OCI-LY7 (cell line): ENCODE data around the gene TADA2B. TPM values are rescaled to one million over a fixed set of nuclear protein-coding genes. Genes with fewer than 3 reads are reported as not detected.
A peak's percentile ranks its signal among the peaks of the same experiment; 100 is the strongest.

Experiments
- BruUV-seq: library from RNA; stranded (reverse); fragments of 400-500 nt; replicated peaks from 2 replicates; lab custom pipeline; 2021; lab: Mats Ljungman, UMichigan
- CTCF ChIA-PET: fragments of 300-600 bp; sonication (Branson Sonifier 250); formaldehyde crosslinking; loops from one replicate; lab custom pipeline; 2022; ENCODE audit warnings: antibody characterized with exemption; ENCODE audit not compliant: unreplicated experiment; lab: Charles Lee
- POLR2A ChIA-PET: fragments of 300-600 bp; sonication (Branson Sonifier 250); formaldehyde crosslinking; loops from one replicate; lab custom pipeline; 2022; ENCODE audit warnings: antibody characterized with exemption; lab: Charles Lee
- DNase-seq: peaks from one replicate; pipeline ENCODE4 v3.0.0-alpha.2; 2015; ENCODE audit warnings: low spot score
- H2AFZ ChIP-seq: fragments of 200-600 bp; sonication (generic), shearing (Covaris generic); 2 replicates; pipeline ENCODE4 v1.6.1; 2014; ENCODE audit warnings: mild to moderate bottlenecking, antibody characterized with exemption, low read length, moderate library complexity
- H3K27ac ChIP-seq: fragments of 200-600 bp; sonication (generic); 2 replicates; pipeline ENCODE4 v1.5.1; 2014; ENCODE audit warnings: mixed run types, low read depth, mild to moderate bottlenecking, moderate library complexity, low read length, inconsistent platforms; ENCODE audit not compliant: poor library complexity, severe bottlenecking
- H3K36me3 ChIP-seq: fragments of 200-600 bp; sonication (generic); 2 replicates; pipeline ENCODE4 v1.6.1; 2014; ENCODE audit warnings: mild to moderate bottlenecking, antibody characterized with exemption, low read length, moderate library complexity, mixed read lengths; ENCODE audit not compliant: insufficient read depth
- H3K4me1 ChIP-seq: fragments of 200-600 bp; sonication (generic); 2 replicates; pipeline ENCODE4 v1.5.1; 2014; ENCODE audit warnings: mild to moderate bottlenecking, low read length; ENCODE audit not compliant: insufficient read depth, poor library complexity, severe bottlenecking
- H3K4me2 ChIP-seq: fragments of 200-600 bp; sonication (generic); 2 replicates; pipeline ENCODE4 v1.6.1; 2014; ENCODE audit warnings: mild to moderate bottlenecking, low read length
- H3K4me3 ChIP-seq: fragments of 200-600 bp; sonication (generic); 2 replicates; pipeline ENCODE4 v1.5.1; 2014; ENCODE audit warnings: mild to moderate bottlenecking, low read depth, low read length; ENCODE audit not compliant: poor library complexity, severe bottlenecking
- H3K79me2 ChIP-seq: fragments of 200-600 bp; sonication (generic); 2 replicates; pipeline ENCODE4 v1.6.1; 2016; ENCODE audit warnings: low read depth, mild to moderate bottlenecking, low read length, moderate library complexity, mixed read lengths; ENCODE audit not compliant: insufficient read depth
- H3K9me2 ChIP-seq: fragments of 200-600 bp; sonication (generic); 2 replicates; pipeline ENCODE4 v1.6.1; 2016; ENCODE audit warnings: mild to moderate bottlenecking, low read length, mixed read lengths; ENCODE audit not compliant: insufficient read depth
- H3K9me3 ChIP-seq: fragments of 200-600 bp; sonication (generic); 2 replicates; pipeline ENCODE4 v1.6.1; 2014; ENCODE audit warnings: mild to moderate bottlenecking, mixed run types, low read length, mixed read lengths
- H4K20me1 ChIP-seq: fragments of 200-600 bp; sonication (generic); 2 replicates; pipeline ENCODE4 v1.6.1; 2014; ENCODE audit warnings: mild to moderate bottlenecking, antibody characterized with exemption, low read length, moderate library complexity, mixed read lengths; ENCODE audit not compliant: insufficient read depth
- EZH2phosphoT487 ChIP-seq: fragments of 200-600 bp; sonication (generic); IDR thresholded peaks from 2 replicates; pipeline ENCODE4 v1.6.1; 2018; ENCODE audit warnings: low read depth, borderline replicate concordance, mild to moderate bottlenecking, mixed run types, antibody characterized with exemption, low read length, moderate library complexity, mixed read lengths
- intact Hi-C: fragments of 100-400 bp; cut with micrococcal nuclease; formaldehyde crosslinking; loops from one replicate; pipeline ENCODE4 v1.10.0; 2022; ENCODE audit not compliant: unreplicated experiment
- total RNA-seq, 2 experiments: library from RNA; depleted of rRNA in 1 of 2; stranded (reverse); fragments of >200 nt in 1 of 2; shearing (Covaris generic) in 1 of 2; gene quantifications; 2 replicates each; pipeline ENCODE4 v1.2.3, GENCODE V29; 2014 to 2022
- TF ChIP-seq, protein P1 (sequence below): fragments of 200-600 bp; sonication (generic); conservative IDR thresholded peaks from 2 replicates; pipeline ENCODE4 v1.5.1; 2014; ENCODE audit warnings: mild to moderate bottlenecking, antibody characterized with exemption, low read length, moderate library complexity, mixed read lengths

The TADA2B gene
- total RNA-seq, 2 experiments from 2014 or later: 9.9 to 20.2 TPM

DNA sequence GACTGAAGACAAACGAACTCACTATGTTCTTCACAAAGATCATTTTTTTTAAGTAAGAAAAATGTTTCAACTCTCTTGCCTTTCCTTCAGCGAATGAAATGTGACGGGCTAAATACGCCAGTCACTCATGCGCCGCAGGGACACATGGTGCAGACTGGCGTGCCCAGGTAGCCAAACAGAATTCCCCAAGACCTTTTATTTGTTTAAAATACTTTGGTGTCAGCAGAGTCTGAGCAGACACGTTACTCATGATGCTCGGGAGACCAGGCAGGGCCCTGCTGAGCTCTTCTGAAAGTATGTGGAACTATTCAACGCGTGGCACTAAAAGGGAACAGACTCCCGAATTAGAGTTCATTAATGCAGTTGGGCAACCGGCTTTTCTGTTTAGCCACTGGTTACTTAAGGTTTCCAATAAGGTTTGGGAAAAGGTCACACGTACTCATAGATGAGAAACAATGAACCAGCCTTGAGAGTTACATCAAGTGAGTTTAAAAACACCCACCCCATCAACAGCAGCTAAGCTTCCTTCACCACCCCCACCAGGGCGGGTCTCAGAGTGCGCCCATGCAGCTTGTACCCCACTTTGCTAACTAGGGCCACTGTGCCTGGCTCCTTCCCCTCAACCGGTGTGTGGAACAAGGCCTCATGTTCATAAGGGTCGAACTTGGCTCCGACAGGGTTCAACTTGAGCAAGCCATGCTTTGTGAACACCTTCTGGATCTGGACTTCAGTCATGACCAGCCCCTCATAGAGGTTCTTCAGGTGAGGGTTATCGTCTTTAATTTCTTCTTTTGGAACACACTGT lies 17.4 kb downstream of the TADA2B start:
- no peak overlapping the region for H2AFZ ChIP-seq
- ChIA-PET POLR2A (interaction anchor here (1.4 kb wide), 1 partner anchor 17 kb away, joined by 4 read pairs; the partner anchor contains the start of gene TADA2B), CTCF (no interaction called here)
- H3K4me3 ChIP-seq: no peak overlapping the region
- TF ChIP-seq, protein P1, sequence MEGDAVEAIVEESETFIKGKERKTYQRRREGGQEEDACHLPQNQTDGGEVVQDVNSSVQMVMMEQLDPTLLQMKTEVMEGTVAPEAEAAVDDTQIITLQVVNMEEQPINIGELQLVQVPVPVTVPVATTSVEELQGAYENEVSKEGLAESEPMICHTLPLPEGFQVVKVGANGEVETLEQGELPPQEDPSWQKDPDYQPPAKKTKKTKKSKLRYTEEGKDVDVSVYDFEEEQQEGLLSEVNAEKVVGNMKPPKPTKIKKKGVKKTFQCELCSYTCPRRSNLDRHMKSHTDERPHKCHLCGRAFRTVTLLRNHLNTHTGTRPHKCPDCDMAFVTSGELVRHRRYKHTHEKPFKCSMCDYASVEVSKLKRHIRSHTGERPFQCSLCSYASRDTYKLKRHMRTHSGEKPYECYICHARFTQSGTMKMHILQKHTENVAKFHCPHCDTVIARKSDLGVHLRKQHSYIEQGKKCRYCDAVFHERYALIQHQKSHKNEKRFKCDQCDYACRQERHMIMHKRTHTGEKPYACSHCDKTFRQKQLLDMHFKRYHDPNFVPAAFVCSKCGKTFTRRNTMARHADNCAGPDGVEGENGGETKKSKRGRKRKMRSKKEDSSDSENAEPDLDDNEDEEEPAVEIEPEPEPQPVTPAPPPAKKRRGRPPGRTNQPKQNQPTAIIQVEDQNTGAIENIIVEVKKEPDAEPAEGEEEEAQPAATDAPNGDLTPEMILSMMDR: no peak
- TF ChIP-seq EZH2phosphoT487: no peak
- H3K9me3 ChIP-seq: no peaks in the 10 kb centered on the region
- intact Hi-C loops: no loop called here
- no peak for DNase-seq
- H3K4me1 ChIP-seq: peaks cover 7% of the 10 kb centered on the region
- no peak overlapping the region for H3K4me2 ChIP-seq
- H3K9me2 ChIP-seq: no peaks in the 10 kb centered on the region
- BruUV-seq: TSS peak; percentile 29
- H4K20me1 ChIP-seq: peaks cover 5% of the 10 kb centered on the region; the same call in 1 of the 2 replicates
- peaks cover 17% of the 10 kb centered on the region for H3K79me2 ChIP-seq
- H3K36me3 ChIP-seq: peaks cover 95% of the 10 kb centered on the region
- H3K27ac ChIP-seq: no peak overlapping the region

DNA sequence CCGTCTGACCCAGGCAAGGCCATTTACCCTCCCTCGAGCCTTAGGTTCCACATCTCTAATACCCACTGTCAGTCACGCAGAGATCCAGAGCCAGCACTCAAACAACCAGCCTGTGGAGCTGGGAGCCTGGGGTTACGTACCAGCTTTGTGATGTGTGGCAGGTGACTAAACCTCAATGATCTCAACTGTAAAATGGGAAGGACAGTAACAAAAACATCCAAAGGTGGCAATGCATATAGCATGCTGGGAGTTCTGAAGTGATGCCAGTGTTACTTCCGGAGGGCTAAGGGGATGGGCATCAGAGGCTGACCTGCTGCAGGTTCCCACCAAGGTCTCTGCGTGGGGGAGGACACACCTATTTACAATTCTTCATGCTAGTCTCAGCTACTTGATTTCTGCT lies 18.6 kb downstream of the TADA2B start:
- peaks cover 20% of the 10 kb centered on the region for H3K4me1 ChIP-seq
- H3K36me3 ChIP-seq: peaks cover 90% of the 10 kb centered on the region
- H3K4me2 ChIP-seq: no peak overlapping the region
- no peaks in the 10 kb centered on the region for H3K9me2 ChIP-seq
- CTCF ChIA-PET: no interaction called here
- H3K27ac ChIP-seq: no peak overlapping the region
- intact Hi-C loops: no loop called here
- BruUV-seq: no TSS peak
- TF ChIP-seq, protein P1: no peak
- TF ChIP-seq EZH2phosphoT487: no peak
- POLR2A ChIA-PET: no interaction called here
- DNase-seq: no peak
- H3K4me3 ChIP-seq: no peak overlapping the region
- no peak overlapping the region for H2AFZ ChIP-seq
- H3K9me3 ChIP-seq: no peaks in the 10 kb centered on the region
- H3K79me2 ChIP-seq: peaks cover 30% of the 10 kb centered on the region
- peaks cover 15% of the 10 kb centered on the region for H4K20me1 ChIP-seq

DNA sequence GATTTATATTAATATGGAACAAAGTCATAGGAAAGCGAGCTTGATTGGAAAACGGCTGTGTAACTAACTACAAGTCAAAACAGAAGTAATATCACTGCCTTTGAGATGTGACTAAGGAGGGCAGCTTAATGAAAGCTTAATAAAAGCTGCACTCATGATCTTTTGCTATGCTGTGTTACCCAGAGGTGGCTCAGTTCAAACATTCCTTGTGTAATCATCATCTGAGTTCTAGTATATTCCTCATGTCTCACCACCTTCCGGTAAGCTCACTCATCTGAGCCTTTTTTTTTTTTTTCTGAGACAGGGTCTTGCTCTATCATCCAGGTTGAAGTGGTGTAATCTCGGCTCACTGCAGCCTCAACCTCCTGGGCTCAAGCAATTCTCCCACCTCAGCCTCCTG lies 19.6 kb downstream of the TADA2B start:
- Histone ChIP-seq H3K79me2 (peaks cover 39% of the 10 kb centered on the region), H3K27ac (no peak overlapping the region), H3K4me1 (peaks cover 21% of the 10 kb centered on the region), H3K4me3 (no peak overlapping the region), H3K36me3 (peaks cover 81% of the 10 kb centered on the region), H3K9me2 (no peaks in the 10 kb centered on the region), H3K9me3 (no peaks in the 10 kb centered on the region), H2AFZ (no peak overlapping the region), H4K20me1 (peaks cover 17% of the 10 kb centered on the region), H3K4me2 (no peak overlapping the region)
- no TSS peak for BruUV-seq
- no peak for DNase-seq
- ChIA-PET POLR2A (interaction anchor here (0.6 to 1.9 kb wide), 2 partner anchors 17 to 557 kb away, joined by 3 to 7 read pairs; no protein-coding TSS in a partner anchor), CTCF (interaction anchor here (0.6 kb wide), 1 partner anchor 71 kb away, joined by 3 read pairs; no protein-coding TSS in a partner anchor)
- TF ChIP-seq, protein P1: no peak
- TF ChIP-seq EZH2phosphoT487: no peak
- intact Hi-C loops: no loop called here
